ENCODE measurements around the gene TBC1D22A. TPM values are rescaled to one million over a fixed set of nuclear protein-coding genes. Genes with fewer than 3 reads are reported as not detected.
A peak's percentile ranks its signal among the peaks of the same experiment; 100 is the strongest.

Gene TBC1D22A
- total RNA-seq, 1 donor = 17.7 TPM

DNA sequence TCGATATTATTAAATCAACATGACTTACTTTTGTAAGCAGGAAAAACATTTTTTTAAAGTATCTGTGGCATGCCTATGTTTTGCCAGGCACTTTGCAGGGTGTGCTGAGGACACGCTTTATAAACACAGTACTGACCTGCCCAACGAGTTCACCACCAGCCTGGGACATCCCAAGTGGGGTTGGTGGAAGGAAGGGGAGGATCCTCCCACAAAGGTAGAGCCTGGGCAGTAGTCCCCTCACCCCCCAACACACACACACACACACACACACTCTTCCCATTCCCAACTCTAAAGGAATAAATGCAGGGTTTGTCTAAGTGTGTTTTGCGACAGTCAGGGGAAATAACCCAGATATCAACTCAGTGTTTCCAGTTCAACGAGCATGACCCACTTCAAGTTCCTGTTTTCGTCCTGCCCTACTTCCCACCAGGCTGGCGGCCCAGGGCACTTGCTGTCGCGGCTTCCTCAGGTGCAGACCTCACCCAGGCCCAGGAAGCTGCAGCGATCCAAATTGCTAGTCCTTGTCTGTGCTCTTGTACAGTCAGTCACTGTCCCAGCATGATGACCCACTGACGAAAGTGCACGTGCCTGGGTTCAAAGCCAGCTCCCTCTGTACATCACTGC lies 27.5 kb upstream of the TBC1D22A start:
- H3K4me3 ChIP-seq (ENCODE audit: insufficient read depth, low read length) = no peak overlapping the region
- no peaks in the 10 kb centered on the region for H3K9me3 ChIP-seq (ENCODE audit: low read depth, low read length)
- H2AFZ ChIP-seq (ENCODE audit: low read length) = no peak overlapping the region
- H3K36me3 ChIP-seq (ENCODE audit: insufficient read depth, low read length) = peaks cover 5% of the 10 kb centered on the region
- TF ChIP-seq, protein P1, sequence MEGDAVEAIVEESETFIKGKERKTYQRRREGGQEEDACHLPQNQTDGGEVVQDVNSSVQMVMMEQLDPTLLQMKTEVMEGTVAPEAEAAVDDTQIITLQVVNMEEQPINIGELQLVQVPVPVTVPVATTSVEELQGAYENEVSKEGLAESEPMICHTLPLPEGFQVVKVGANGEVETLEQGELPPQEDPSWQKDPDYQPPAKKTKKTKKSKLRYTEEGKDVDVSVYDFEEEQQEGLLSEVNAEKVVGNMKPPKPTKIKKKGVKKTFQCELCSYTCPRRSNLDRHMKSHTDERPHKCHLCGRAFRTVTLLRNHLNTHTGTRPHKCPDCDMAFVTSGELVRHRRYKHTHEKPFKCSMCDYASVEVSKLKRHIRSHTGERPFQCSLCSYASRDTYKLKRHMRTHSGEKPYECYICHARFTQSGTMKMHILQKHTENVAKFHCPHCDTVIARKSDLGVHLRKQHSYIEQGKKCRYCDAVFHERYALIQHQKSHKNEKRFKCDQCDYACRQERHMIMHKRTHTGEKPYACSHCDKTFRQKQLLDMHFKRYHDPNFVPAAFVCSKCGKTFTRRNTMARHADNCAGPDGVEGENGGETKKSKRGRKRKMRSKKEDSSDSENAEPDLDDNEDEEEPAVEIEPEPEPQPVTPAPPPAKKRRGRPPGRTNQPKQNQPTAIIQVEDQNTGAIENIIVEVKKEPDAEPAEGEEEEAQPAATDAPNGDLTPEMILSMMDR (IDR thresholded peaks at IDR 0.05; ENCODE audit: extremely low read depth, low read depth, low read length) = no peak
- peaks cover 36% of the 10 kb centered on the region for H4K20me1 ChIP-seq (ENCODE audit: insufficient read depth, low read length)
- H3K79me2 ChIP-seq (ENCODE audit: insufficient read depth, low read length) = peaks cover 86% of the 10 kb centered on the region
- no peaks in the 10 kb centered on the region for H3K27me3 ChIP-seq (ENCODE audit: insufficient read depth, low read length)
- peak; percentile 69 for DNase-seq (ENCODE audit: insufficient read length, low spot score, missing footprints)
- no peak overlapping the region for H3K27ac ChIP-seq (ENCODE audit: low read depth, low read length)
- no peak overlapping the region for H3K4me2 ChIP-seq (ENCODE audit: insufficient read depth, low read length)
- peaks cover 29% of the 10 kb centered on the region for H3K4me1 ChIP-seq (ENCODE audit: insufficient read depth, low read length)

DNA sequence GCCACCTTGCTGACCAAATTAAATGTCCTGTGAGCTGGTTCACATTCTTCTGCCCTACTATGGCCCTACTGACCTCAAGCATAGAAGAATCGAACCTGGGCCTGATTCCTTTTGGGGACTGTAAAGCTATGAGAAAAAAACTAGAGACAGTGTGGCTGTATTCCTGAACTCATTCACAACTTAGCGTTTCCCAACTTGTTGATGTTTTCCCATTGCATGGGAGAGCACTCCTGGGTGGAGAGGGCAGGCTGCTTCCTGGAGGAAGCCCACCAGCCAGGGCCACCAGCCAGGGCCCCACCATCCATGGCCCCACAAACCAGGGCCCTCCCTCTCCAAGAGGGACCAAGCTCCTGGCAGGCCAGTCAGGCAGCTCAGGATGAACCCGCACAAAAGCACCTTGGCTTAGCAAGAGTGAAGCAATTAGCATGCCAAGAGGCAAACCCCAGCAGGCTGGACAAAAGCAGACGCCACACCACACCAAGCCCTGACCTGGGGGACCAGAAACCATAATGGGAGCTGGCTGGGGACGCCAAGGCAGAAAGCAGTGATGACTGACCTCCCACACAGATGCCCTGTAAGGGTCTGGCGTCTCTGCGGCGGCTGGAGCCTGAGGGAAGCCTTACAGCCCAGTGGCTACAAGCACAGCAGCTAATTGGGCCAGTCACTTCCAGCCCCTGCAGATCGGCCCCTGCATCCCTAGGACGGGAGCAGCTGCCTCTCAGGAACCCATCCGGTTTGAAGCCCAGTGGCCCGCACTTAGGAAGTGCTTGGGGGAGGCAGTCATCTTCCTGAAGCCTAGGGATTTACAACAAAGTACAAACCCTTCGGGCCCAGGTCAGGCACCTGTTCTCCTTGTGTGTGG lies 26.5 kb upstream of the TBC1D22A start:
- no peak overlapping the region for H3K27ac ChIP-seq (ENCODE audit: low read depth, low read length)
- peaks cover 33% of the 10 kb centered on the region for H4K20me1 ChIP-seq (ENCODE audit: insufficient read depth, low read length)
- peak overlapping the region; percentile 89 for H3K4me2 ChIP-seq (ENCODE audit: insufficient read depth, low read length)
- TF ChIP-seq, protein P1 (IDR thresholded peaks at IDR 0.05; ENCODE audit: extremely low read depth, low read depth, low read length) = no peak
- H3K27me3 ChIP-seq (ENCODE audit: insufficient read depth, low read length) = no peaks in the 10 kb centered on the region
- H3K36me3 ChIP-seq (ENCODE audit: insufficient read depth, low read length) = peaks cover 5% of the 10 kb centered on the region
- peaks cover 29% of the 10 kb centered on the region for H3K4me1 ChIP-seq (ENCODE audit: insufficient read depth, low read length)
- no peak overlapping the region for H2AFZ ChIP-seq (ENCODE audit: low read length)
- no peak overlapping the region for H3K4me3 ChIP-seq (ENCODE audit: insufficient read depth, low read length)
- peaks cover 77% of the 10 kb centered on the region for H3K79me2 ChIP-seq (ENCODE audit: insufficient read depth, low read length)
- no peaks in the 10 kb centered on the region for H3K9me3 ChIP-seq (ENCODE audit: low read depth, low read length)
- peak; percentile 86 for DNase-seq (ENCODE audit: insufficient read length, low spot score, missing footprints)

DNA sequence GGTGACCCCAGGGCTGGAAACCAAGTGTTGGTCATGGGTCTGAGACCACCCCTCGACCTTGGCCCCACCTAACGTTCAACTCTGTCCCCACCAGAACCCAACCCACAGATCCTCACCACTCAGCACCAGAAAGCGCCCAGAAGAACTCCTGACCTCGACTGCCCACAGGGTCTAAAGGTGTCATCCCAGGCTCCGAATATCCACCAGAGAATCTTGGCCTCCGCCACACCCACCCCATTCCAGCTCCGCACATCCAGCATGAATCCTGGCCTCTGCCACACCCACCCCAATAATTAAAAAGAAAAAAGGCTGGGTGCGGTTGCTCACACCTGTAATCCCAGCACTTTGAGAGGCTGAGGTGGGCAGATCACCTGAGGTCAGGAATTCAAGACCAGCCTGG lies 25.7 kb upstream of the TBC1D22A start:
- peak; percentile 81 for DNase-seq (ENCODE audit: insufficient read length, low spot score, missing footprints)

More for the DNA sequence above, 25.7 kb upstream of the TBC1D22A start:
- H3K27me3 ChIP-seq (ENCODE audit: insufficient read depth, low read length) = no peaks in the 10 kb centered on the region
- peak overlapping the region; percentile 78 for H3K4me3 ChIP-seq (ENCODE audit: insufficient read depth, low read length)
- H3K4me2 ChIP-seq (ENCODE audit: insufficient read depth, low read length) = peak overlapping the region; percentile 89
- H2AFZ ChIP-seq (ENCODE audit: low read length) = no peak overlapping the region
- H3K36me3 ChIP-seq (ENCODE audit: insufficient read depth, low read length) = no peaks in the 10 kb centered on the region
- peaks cover 25% of the 10 kb centered on the region for H4K20me1 ChIP-seq (ENCODE audit: insufficient read depth, low read length)
- peaks cover 70% of the 10 kb centered on the region for H3K79me2 ChIP-seq (ENCODE audit: insufficient read depth, low read length)
- no peaks in the 10 kb centered on the region for H3K9me3 ChIP-seq (ENCODE audit: low read depth, low read length)
- TF ChIP-seq, protein P1 (IDR thresholded peaks at IDR 0.05; ENCODE audit: extremely low read depth, low read depth, low read length) = no peak
- peaks cover 29% of the 10 kb centered on the region for H3K4me1 ChIP-seq (ENCODE audit: insufficient read depth, low read length)
- no peak overlapping the region for H3K27ac ChIP-seq (ENCODE audit: low read depth, low read length)

All from osteoblast (primary cell).